GM19372 (cell line): ENCODE data around the gene RASSF3.

Experiments
- ATAC-seq: cut with Tn5 transposase; IDR thresholded peaks from one replicate; pipeline ENCODE4 v1.9.1; 2021; ENCODE audit warnings: mild to moderate bottlenecking, low read depth, moderate library complexity; ENCODE audit not compliant: unreplicated experiment

RASSF3 gene

GRCh38 chr12:64716371-64716770 is 106.1 kb downstream of the RASSF3 start:
- no peak for ATAC-seq

DNA sequence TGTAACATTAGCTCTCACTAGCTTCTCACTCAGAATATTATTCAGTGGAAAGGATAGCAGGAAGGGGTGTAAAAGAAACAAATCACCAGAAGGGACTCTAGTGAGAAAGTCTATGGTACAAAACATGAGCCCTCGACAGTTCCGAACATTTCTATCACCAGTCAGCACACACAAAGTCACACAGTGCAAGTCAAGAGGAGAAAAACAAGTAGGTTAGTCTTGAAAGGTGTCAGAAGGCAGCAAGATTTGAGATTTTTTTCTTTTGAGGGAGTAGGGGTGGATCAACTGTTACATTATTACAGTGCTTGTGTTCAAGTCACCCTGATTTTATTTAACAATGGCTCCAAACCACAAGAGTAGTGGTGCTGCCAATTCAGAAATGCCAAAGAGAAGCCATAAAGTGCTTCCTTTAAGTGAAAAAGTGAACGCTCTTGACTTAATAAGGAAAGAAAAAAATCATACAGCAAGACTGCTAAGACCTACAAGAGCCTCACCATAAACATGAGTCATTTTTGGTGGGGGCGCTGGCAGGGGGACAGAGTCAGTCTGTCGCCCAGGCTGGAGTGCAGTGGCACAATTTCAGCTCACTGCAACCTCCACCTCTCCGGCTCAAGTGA is 106.7 kb downstream of the RASSF3 start:
- ATAC-seq, result no peak

DNA sequence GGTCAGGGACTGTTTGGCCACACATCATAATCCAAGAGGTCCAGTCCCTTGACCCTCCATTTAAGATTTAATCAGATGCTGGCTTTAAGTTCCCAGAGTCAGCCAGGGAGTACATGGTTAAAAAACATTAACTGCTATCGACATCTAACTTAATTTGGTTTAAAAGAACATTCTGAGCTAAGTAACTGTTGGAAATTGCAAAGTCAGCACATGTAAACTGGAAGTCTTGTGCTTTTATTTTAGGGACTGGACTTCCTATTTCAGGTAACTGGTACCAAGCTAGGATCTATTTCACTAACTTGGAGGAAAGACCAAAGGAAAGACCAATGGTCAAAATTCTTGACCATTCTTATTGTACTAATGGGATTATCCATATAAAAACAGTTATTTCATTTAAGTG is 108.4 kb downstream of the RASSF3 start:
- no peak for ATAC-seq

DNA sequence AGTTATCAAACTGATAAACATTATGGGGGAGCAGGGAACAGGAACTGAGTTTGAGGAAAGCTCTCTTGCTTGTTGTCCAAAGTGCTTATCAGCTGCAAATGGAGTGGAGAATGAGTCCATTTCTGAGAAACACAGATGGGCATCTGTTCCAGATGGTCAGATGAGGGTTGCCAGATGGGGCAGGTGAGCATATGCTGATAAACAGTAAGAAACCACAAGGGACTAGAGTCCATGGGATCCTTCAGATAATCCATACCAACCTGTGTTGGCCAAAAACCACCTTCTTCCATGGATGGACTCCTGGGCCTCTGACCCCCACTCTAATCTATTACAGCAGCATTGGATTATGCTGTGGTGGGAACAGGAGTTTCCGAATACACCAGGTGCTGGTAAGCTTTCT is 110.6 kb downstream of the RASSF3 start:
- no peak for ATAC-seq

DNA sequence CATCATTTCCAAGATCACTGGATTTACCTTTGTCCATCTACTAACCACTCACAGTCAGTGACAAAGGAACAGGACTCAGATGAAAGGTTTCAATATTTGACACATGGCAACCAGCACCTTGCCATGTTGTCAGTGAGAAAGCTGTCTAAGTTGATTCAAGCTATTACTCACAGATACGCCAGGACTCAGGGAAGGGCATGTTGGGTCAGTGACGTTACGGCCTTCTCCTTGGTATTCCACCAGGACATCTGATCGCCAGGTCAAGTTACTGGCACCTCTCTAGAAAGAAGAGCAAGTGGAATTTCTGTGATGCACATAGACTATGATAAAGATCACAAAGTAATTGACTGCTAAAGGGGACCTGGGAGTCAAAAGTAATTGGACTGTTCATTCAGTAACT is 112.5 kb downstream of the RASSF3 start:
- no peak for ATAC-seq

DNA sequence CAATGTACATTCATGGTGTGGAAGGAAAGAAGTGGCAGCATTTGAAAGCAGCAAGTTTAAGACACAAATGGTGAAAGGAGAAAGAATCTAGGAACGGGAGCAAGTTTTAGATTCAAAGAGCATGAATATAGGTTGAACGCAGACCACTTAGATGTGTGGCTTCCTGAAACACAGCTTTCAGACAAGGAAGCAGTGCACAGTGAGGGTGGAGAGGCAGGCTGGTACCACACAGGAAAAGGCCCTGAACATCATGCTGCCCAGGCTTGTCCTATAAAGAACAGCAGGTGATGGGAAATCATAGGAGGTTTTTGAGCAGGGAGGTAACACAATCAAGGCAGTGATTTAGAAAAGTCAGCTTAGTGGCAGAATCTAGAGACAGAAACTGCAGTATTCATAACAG is 113.3 kb downstream of the RASSF3 start:
- no peak for ATAC-seq

DNA sequence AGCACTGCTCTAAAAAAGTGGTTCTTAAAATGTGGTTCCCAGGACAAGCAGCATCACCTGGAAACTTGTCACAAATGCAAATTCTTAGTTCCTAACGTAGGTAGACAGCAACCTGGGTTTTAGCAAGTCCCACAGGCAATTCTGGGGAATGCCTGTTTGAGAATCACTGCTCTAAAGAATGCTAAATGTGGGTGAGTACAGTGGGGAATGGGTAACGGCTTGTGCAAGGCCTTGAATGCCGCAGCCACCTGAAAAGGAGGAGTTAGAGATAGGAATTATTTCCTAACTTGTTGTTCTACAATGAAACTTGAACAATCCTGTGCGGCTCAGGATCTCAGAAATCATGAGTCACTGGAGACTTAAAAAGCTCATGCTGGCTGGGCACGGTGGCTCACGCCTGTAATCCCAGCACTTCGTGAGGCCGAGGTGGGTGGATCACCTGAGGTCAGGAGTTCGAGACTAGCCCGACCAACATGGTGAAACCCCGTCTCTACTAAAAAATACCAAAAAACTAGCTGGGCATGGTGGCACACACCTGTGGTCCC is 114.0 kb downstream of the RASSF3 start:
- no peak for ATAC-seq

DNA sequence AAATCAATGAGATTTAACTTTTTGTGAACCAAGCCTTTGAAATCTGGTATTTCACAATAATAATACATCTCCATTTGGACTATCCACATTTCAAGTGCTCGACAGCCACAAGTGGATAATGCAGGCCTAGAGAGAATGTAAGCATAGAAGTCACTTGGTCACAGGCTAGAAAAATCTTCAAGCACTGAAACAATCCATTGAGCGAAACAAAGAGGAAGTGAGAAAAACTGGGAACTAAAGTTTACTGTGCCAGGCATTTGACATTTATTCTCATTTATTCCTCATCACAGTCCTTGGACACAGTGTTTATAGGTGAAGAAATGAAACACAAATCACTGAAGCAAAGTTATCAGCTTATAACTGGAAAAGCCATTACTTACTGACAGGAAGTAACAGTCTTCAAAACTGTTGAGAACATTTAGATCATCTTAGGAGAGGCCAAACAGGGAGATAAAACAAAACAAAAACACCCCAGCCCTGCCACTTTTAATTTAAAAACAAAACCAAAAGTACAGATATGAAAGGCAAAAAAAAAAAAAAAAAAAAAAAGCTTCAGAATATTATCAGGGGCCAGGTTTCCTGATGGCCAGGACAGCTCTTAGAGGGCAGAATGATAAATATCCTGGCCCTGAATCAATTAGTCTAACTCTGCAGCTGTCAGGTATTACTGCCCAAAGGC is 119.8 kb downstream of the RASSF3 start:
- ATAC-seq, result no peak

DNA sequence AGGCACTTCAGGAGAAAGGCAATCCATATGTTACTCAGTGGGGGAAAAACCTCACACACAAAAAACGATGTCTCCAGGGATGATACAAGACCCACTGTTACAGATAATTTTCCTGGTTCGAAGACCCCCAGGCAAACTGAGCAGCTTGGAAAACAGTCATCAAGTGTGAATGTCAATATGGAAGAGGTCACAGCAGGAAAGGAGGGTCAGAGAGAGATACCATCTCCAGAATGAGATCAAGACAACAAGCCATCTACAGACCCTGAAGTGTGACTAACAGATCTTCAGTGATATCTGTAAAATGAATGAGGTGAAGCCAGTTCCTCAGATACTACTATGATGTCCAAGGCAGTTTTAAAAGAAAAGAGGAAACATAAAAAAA is 120.3 kb downstream of the RASSF3 start:
- no peak for ATAC-seq

DNA sequence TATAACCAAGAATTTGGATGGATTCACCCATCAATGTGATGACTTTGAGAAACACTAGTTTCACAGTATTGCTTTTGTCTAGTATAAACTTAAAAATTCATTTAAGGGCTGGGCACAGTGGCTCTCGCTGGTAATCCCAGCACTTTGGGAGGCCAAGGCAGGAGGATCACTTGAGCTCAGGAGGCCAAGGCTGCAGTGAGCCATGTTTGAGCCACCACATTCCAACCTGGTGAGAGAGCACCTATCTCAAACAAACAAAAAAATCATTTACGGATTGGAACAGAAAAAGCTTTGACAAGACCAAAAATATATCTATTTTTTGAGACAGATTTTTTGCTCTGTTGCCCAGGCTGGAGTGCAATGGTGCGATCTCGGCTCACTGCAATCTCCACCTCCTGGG is 121.4 kb downstream of the RASSF3 start:
- no peak for ATAC-seq

DNA sequence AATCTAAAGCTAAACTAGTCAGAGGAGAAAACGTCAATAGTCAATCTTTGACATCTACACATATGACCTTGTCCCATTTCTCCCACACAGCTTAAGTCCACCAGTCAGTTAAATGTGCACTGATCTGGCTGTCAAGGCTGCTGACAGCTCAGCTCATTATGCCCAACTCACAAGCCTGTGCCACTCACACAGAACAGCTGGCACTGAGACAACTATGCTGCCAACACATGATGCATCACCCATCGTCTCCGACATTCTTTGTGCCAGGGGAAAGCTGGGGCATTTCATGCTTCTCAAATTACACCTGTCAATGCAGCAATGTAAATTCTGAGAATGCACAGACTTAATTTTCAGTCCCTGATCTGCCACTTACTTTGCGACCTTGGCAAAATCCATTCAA is 123.6 kb downstream of the RASSF3 start:
- ATAC-seq, result no peak

GRCh38 chr12:64735442-64735841 is 125.1 kb downstream of the RASSF3 start:
- no peak for ATAC-seq

DNA sequence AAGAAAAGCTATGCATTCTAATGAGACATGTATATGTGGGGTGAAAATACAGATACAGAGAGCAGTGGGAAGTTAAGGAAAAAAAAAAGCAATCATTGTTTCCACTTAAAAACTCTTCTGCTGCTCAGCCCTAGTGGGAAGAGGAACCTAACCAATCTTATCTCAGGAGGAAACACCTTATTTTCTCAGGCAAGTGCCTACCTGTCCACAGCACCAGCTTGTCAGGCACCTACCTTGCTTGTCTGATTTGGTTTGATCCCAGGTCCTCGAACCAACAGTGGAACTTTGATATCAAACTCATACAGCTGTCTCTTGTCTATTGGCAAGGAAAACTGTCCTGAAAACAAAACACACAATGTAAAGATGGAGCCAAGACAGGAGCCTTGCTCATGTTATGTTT is 126.5 kb downstream of the RASSF3 start:
- no peak for ATAC-seq

- ATAC-seq, result no peak
These were observed 127.2 kb downstream of the RASSF3 start for GRCh38 chr12:64737539-64737938.

- ATAC-seq, result no peak
These were observed 129.5 kb downstream of the RASSF3 start for GRCh38 chr12:64739778-64740177.

- ATAC-seq, result no peak
These were observed 130.4 kb downstream of the RASSF3 start for GRCh38 chr12:64740646-64741045.

GRCh38 chr12:64742416-64742815 is 132.1 kb downstream of the RASSF3 start:
- no peak for ATAC-seq

DNA sequence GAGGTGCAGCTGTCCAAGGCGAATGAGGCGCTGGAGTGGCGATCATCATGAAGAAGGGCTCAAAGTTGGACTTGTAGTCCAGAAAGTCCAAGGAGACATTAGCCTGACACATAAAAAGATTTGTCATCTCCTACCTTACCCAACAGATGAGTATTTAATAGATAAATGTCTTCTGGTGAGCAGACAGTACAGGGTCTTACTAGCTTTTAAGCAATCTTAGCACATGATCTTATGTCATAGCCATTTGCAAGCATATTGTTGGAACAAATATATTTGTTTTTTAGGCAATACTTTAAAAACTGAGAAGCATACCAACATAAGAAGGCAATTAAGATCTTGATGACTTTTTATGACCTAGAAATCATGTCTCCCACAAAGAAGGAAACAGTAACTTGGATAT is 132.9 kb downstream of the RASSF3 start:
- ATAC-seq, result no peak

- no peak for ATAC-seq
These were observed 134.3 kb downstream of the RASSF3 start for GRCh38 chr12:64744422-64745258.

DNA sequence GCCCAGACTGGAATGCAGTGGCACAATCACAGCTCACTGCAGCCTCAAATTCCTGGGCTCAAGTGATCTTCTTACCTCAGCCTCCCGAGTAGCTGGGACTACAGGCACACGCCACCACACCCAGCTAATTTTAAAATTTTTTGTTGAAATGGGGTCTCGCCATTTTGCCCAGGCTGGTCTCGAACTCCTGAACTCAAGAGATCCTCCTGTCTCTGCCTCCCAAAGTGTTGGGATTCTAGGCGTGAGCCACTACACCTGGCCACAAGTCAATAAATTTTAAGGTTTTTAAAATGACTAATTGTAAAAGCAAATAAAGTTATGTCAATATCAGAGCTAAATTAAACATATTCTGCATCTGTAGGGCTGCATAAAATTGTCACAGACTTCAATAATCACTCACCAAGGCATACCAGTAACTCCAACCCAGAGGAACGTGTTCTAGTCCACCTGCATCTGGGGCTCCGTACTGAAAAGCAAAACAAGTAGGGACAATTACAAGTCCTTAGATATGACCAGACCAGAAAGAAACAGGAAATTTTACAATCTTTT is 135.0 kb downstream of the RASSF3 start:
- ATAC-seq, result no peak

DNA sequence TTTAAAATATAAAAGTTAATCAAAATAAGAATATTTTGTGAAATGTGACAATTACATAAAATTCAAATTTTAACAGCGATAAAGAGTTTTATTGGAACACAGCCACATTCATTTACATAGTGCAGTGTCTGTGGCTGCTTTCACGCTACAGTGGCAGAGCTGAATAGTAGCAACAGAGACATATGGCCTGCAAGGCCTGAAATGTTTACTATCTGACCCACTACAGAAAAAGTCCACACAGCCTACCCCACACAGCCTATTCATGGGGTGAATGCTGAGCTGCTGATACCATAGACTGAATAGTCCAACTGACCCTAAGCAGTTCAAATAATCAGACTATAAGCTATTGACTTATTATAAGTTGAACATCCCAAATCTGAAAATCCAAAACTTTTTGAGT is 135.7 kb downstream of the RASSF3 start:
- no peak for ATAC-seq
